Ureter (tissue), 1 donor: Measurements from ENCODE around the gene ANKRD34C. TPM values are rescaled to one million over a fixed set of nuclear protein-coding genes. Genes with fewer than 3 reads are reported as not detected.
A peak's percentile ranks its signal among the peaks of the same experiment; 100 is the strongest.
"Not testable (repeated sequence)": the region's sequence is repeated elsewhere in the genome, so short reads cannot be mapped to it uniquely, and the experiment has no call there.

Experiments
- DNase-seq: peaks from one replicate; pipeline ENCODE4 v3.0.0-alpha.2; 2020; ENCODE audit warnings: low spot score
- total RNA-seq: library from RNA; stranded (reverse); gene quantifications from one replicate; pipeline ENCODE4 v1.2.4, GENCODE V29; 2023
- donor health status: DM: yes; HTN: yes; CAD: no.

ANKRD34C gene
- total RNA-seq, 1 donor from 2014 or later: not detected

DNA sequence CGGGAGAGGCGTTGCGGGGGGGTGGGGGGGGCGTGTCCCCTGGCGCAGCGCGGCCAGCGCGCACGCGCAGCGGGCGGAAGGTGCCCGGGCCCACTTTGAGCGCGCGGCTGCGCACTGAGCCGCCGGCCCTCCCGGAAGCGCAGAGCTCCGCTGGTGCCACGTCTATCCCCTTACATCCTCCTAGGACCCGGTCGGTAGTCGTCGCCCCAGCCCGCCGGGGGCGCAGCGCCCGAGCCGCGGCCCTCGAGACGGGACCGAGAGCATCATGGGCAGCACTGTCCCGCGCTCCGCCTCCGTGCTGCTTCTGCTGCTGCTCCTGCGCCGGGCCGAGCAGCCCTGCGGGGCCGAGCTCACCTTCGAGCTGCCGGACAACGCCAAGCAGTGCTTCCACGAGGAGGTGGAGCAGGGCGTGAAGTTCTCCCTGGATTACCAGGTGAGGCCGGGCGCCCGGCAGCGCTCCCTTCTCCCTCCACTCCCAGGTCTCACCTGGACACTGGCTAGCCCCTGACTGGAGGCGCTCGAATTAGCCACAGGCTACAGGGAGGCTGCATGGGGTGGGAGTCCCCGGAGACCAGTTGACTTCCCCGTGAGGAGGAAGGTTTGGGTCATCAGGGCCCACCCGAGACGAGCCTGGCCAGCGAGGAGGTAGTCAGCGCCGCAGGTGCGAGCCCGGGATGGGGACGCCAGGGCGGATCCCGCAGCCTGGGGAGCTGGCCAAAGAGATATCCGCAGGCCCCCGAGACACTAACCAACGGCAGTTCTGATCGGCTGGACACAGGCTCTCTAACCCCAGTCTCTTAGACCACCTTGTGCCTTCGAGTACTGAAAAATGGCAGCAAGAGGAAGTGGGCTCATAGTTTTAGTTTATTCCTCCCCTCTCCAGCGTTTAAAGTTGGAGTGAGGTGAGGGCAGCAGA lies 28.7 kb downstream of the ANKRD34C start, which contains the start of gene TMED3:
TSS of gene TMED3 (plus strand) at position 128 of the 916 bp plus-strand sequence. CDS start at position 266, 138 bp downstream.
- peak; percentile 77 for DNase-seq

DNA sequence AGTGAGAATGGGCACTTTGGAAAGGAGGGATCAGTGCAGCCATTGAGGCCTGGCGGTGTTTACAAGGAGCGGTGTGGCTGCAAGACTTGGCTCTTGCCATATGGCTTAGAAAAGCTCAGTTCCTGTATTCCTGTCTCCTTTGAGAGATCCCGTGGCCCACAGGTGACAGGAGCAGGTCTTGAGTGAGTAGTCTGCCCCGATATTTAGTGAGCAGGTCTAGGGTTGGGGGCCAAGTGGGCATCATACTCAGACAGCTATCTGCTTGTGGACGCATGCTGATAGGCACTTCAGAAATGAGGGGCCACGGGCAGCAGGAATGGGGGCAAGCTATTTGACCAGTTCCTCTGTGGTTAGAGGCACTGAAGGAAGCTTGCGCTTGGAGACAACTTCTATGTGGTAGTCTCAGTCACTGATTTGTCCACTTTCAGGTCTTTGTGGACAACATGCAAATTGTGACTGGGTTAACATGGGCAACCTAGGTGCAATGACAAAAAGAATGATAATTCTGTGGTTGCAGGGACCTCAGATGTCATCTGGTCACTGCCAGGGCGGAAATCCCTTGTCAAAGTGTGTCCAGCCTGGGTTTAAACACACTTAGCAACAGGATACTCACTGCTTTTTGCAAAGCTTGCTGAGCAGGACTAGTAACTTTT lies 29.5 kb downstream of the ANKRD34C start:
- DNase-seq: no peak

DNA sequence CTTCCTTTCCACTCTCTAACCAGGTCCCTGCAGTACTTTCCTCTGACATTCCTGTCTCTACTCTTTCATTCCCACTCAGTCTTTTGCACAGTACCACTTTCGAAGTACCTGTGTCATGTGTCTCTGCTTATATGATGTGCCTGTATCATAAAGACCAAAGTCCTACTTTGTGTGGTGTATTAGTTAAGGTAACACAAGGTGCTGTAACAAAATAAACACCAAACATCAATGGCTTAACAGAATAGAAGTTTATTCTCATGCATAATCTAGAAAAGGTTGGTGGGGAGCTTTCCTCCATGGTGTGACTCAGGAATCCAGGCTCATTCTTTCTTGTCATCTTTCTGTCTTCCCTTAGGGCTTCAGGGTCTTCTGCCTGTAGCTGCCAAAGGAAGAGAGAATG lies 31.7 kb downstream of the ANKRD34C start:
- DNase-seq: no peak

DNA sequence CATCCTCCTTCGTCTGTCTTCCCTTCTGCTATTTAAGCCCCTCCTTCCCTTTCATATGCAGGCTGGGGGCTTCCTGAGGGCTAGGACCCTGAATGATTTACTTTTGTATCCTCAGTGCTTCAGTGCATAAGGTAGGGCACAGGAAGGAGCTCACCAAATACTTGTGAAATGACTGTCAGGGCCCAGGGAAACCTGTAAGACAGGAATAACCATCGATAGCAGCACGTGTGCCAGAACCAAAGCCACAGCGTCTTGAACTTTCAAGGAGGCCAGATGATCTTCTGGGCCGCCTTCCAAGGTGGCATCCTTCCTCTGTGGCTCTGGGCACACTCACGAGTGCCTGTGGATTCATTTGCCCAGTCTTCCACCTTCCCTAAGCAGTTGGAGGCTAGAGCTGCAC lies 32.3 kb downstream of the ANKRD34C start:
- peak; percentile 82 for DNase-seq

DNA sequence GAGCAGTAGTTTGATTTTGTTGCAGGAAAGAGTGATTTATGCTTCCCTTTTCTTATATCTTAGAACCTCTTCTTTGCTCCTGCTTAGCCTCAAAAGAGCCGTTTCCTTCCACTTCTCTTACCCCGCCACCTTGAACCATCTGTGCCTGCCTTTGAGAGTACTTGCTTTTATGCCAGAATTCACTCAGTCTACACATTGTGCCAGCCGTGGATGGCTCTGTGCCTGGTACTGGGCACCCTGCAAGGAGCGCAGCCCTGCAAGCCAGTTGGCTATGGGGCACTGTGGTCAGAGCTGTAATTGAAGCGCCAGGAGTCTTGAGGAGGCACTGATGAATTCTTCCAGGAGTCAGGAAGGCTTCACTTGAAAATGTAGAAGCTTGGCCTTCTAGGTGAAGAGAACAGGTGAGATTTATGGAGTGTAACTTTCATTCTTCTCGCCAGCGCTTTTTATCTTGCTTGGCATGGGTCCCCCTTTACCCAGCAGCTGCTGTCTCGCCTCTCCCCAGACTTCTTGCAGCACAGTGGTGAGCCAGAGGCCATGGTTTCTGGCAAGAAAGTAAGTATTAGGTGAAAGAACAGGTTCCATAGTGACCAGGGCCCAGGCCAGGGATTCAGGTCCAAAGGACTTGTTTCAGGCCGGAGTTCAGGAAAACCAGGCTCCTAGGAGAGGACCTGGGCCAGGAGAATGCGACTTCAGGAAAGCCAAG lies 33.3 kb downstream of the ANKRD34C start:
- DNase-seq: no peak

DNA sequence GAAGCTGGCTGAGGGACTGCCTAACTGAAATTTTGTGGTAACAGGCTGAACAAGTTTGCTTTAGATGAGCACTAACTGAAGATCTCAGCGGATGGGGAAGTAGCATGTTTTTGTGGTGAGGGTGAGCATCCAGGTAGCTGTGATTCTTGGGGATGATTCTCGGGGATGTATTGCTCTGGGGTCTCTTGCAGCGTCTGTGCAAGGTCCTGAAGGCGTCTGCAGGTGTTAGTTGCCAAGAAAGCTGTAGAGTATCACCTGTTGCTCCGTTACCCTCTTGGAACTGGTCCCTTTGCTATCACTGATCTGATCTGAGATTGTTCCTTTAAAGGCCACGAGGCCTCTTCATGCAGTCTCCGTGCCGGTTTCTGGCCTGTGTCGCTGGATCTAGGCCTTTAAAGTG lies 34.3 kb downstream of the ANKRD34C start:
- no peak for DNase-seq

DNA sequence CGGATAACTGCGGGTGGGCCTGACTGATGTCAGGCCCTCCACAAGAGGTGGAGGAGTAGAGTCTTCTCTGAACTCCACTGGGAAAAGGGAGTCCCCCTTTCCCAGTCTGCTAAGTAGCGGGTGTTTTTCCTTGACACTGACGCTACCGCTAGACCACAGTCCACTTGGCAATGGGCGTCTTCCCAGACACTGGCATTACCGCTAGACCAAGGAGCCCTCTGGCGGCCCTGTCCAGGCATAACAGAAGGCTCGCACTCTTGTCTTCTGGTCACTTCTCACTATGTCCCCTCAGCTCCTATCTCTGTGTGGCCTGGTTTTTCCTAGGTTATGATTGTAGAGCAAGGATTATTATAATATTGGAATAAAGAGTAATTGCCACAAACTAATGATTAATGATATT lies 37.5 kb downstream of the ANKRD34C start:
- DNase-seq: not testable (repeated sequence)

DNA sequence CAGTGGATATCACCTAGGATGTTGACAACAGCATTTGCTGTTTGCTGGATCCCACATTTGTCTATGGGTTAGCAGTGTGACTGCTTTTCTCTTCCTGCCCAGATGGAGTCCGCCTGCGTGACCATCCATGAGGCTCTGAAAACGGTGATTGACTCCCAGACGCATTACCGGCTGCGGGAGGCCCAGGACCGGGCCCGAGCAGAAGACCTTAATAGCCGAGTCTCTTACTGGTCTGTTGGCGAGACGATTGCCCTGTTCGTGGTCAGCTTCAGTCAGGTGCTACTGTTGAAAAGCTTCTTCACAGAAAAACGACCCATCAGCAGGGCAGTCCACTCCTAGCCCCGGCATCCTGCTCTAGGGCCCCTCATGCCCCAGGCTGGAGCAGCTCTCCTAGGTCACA lies 39.4 kb downstream of the ANKRD34C start:
- DNase-seq: no peak

DNA sequence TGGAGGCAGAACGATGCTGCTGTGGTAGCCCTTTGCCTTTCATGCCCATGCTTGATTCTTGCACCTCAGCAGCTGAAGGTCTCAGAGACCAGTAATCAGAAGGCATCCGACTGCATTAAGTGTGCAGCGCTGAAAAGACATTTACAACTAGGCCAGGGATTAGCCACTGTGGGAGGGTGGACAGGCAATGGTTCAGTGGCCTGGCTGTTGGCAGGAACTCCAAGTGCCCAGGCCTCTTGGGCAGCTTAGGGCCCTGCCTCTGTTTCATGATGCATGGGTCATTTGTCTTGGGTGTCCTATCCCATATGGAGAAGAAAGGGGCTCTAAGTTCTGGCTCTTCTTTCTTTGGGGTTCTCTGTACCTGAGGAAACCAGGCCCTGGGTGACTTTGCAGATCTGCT lies 39.8 kb downstream of the ANKRD34C start:
- DNase-seq: no peak

DNA sequence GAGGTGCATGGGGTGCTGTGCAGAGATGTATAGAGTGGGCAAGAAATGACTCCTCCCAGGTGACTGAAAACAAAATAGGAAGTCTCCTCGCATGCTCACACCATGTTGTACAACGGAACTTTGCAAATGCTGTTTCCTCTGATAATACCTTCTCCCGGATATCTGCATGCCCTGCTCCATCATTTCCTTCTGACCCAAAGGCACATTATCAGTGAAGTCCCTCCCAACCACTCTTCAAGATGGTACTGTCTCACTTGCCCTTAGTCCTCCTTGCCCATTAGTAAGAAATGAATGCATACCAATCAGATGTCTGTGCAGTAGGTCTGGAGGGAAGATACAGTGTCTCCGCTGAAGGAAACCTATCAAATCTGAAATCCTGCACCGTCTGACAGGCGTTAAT lies 40.4 kb downstream of the ANKRD34C start:
- DNase-seq: no peak

DNA sequence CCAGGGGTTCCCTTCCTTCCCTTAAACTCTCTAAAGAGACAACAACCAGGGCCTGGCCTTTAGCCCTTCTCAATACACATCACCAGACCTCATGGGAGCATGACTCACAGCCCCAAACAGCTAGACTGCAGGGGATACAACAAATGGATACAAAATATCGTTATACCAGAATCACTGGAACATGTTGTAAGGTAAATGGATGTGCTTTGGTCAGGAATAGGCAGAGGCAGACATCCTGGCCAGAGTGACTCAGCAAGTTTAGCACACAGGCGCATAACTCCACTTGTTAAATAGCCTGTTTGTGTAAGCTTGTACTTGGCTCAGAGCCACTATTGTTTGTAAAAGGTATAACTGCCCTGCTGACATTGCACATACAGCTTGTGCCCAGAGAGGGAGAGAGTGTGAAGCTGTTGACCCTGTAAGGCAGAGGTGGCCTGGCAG lies 46.7 kb downstream of the ANKRD34C start:
- no peak for DNase-seq

Other genes with a start within 250 kb of the ANKRD34C start
- gene RASGRF1, start 191.9 kb upstream of the ANKRD34C start, total RNA-seq: 2.1 TPM
- 96.8 TPM for gene TMED3, start 28.4 kb downstream of the ANKRD34C start, total RNA-seq
- 0.70 TPM for gene MINAR1, start 149.6 kb downstream of the ANKRD34C start, total RNA-seq